ENCODE data around the gene SUGP2. TPM values are rescaled to one million over a fixed set of nuclear protein-coding genes. Genes with fewer than 3 reads are reported as not detected.

SUGP2 gene
- polyA plus RNA-seq, 1 donor from 2014 or later, result 204 TPM

DNA sequence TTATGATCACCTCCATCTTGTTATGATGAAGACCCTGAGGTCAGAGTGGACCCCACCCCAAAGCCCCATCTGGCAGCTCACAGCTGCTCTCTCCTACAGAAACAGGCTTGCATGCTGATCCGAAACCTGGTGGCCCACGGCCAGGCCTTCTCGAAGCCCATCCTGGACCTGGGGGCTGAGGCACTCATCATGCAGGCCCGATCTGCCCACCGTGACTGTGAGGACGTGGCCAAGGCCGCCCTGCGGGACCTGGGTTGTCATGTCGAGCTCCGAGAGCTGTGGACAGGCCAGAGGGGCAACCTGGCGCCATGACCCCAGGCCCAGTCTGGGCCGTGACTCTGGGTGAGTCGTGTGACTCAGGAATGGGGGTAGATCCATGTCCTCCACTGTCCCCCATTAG, 24.0 kb upstream of the SUGP2 start:
- H3K27me3 ChIP-seq (ENCODE audit: insufficient read depth, low read depth, low read length), result no peaks in the 10 kb centered on the region
- no peaks in the 10 kb centered on the region for H3K9me3 ChIP-seq (ENCODE audit: low read length)
- no peak overlapping the region for H3K4me2 ChIP-seq (ENCODE audit: low read length)
- H3K27ac ChIP-seq (ENCODE audit: low read length), result no peak overlapping the region
- no peak overlapping the region for H3K9ac ChIP-seq (ENCODE audit: low read length)
- H2AFZ ChIP-seq (ENCODE audit: low read depth, low read length), result no peak overlapping the region
- TF ChIP-seq RAD21 (conservative IDR thresholded peaks at IDR 0.05) (no peak), MXI1 (conservative IDR thresholded peaks at IDR 0.05; ENCODE audit: poor library complexity, severe bottlenecking) (no peak), TAF1 (IDR thresholded peaks at IDR 0.05; ENCODE audit: low read depth) (no peak), EP300 (conservative IDR thresholded peaks at IDR 0.05; ENCODE audit: poor library complexity, severe bottlenecking) (no peak), SMC3 (conservative IDR thresholded peaks at IDR 0.05; ENCODE audit: poor library complexity) (no peak)
- TF ChIP-seq, protein P1, sequence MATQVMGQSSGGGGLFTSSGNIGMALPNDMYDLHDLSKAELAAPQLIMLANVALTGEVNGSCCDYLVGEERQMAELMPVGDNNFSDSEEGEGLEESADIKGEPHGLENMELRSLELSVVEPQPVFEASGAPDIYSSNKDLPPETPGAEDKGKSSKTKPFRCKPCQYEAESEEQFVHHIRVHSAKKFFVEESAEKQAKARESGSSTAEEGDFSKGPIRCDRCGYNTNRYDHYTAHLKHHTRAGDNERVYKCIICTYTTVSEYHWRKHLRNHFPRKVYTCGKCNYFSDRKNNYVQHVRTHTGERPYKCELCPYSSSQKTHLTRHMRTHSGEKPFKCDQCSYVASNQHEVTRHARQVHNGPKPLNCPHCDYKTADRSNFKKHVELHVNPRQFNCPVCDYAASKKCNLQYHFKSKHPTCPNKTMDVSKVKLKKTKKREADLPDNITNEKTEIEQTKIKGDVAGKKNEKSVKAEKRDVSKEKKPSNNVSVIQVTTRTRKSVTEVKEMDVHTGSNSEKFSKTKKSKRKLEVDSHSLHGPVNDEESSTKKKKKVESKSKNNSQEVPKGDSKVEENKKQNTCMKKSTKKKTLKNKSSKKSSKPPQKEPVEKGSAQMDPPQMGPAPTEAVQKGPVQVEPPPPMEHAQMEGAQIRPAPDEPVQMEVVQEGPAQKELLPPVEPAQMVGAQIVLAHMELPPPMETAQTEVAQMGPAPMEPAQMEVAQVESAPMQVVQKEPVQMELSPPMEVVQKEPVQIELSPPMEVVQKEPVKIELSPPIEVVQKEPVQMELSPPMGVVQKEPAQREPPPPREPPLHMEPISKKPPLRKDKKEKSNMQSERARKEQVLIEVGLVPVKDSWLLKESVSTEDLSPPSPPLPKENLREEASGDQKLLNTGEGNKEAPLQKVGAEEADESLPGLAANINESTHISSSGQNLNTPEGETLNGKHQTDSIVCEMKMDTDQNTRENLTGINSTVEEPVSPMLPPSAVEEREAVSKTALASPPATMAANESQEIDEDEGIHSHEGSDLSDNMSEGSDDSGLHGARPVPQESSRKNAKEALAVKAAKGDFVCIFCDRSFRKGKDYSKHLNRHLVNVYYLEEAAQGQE (IDR thresholded peaks at IDR 0.05; ENCODE audit: borderline replicate concordance), result no peak
- no peaks in the 10 kb centered on the region for H3F3A ChIP-seq (ENCODE audit: insufficient read depth, low read length, poor library complexity, severe bottlenecking)
- no peak overlapping the region for H3K4me3 ChIP-seq (ENCODE audit: low read length)
- H3K9me2 ChIP-seq (ENCODE audit: insufficient read depth, low read length), result no peaks in the 10 kb centered on the region
- no peaks in the 10 kb centered on the region for H4K20me1 ChIP-seq (ENCODE audit: insufficient read depth)
- H3K36me3 ChIP-seq (ENCODE audit: insufficient read depth, low read length), result no peaks in the 10 kb centered on the region
- no peaks in the 10 kb centered on the region for H3K79me2 ChIP-seq (replicated peaks; ENCODE audit: insufficient read depth, low read length)

DNA sequence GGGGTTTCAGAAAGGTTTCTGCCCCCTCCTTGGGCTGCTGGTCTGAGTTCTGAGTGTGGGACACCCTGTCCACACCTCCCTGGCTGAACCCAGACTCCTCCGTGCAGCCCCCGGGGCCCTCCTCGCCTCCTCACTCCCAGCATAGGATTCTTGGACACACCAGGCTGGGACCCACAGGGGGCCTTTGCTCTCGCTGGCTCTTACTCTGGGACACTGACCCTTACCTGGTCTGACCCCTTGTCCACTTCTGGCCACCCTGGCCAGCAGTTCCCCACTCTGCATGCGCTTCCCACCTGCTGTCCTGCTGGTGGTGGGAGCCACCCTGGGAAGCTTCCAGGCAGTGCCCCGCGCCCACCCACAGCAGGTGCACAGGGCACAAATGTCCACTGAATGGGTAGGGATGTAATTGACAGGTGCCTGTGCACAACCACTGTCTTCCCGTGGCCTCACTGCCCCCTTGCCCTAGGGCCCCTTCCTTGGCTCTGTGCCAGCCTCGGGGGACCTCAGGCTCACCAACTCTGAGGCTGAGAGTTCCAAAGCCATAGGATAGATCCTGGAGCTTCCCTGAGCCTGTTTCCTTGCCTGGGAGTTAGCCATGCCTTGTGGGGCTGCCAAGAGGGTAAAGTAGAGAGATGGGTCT, 23.4 kb upstream of the SUGP2 start:
- H3K4me2 ChIP-seq (ENCODE audit: low read length), result no peak overlapping the region
- TF ChIP-seq TAF1 (IDR thresholded peaks at IDR 0.05; ENCODE audit: low read depth), result no peak
- TF ChIP-seq, protein P1 (IDR thresholded peaks at IDR 0.05; ENCODE audit: borderline replicate concordance), result no peak
- no peaks in the 10 kb centered on the region for H3K9me2 ChIP-seq (ENCODE audit: insufficient read depth, low read length)
- no peaks in the 10 kb centered on the region for H4K20me1 ChIP-seq (ENCODE audit: insufficient read depth)
- no peak overlapping the region for H3K4me3 ChIP-seq (ENCODE audit: low read length)
- H3K27me3 ChIP-seq (ENCODE audit: insufficient read depth, low read depth, low read length), result no peaks in the 10 kb centered on the region
- no peak overlapping the region for H2AFZ ChIP-seq (ENCODE audit: low read depth, low read length)
- H3K27ac ChIP-seq (ENCODE audit: low read length), result no peak overlapping the region
- H3K79me2 ChIP-seq (replicated peaks; ENCODE audit: insufficient read depth, low read length), result no peaks in the 10 kb centered on the region
- no peaks in the 10 kb centered on the region for H3K9me3 ChIP-seq (ENCODE audit: low read length)
- no peaks in the 10 kb centered on the region for H3K36me3 ChIP-seq (ENCODE audit: insufficient read depth, low read length)
- no peak overlapping the region for H3K9ac ChIP-seq (ENCODE audit: low read length)
- H3F3A ChIP-seq (ENCODE audit: insufficient read depth, low read length, poor library complexity, severe bottlenecking), result no peaks in the 10 kb centered on the region

Data from neural cell (in vitro differentiated cells).